Measurements from ENCODE around the gene AKT1S1. TPM values are rescaled to one million over a fixed set of nuclear protein-coding genes. Genes with fewer than 3 reads are reported as not detected.

AKT1S1 gene
- total RNA-seq, 2 experiments from 2014 or later, result 19.6 TPM

DNA sequence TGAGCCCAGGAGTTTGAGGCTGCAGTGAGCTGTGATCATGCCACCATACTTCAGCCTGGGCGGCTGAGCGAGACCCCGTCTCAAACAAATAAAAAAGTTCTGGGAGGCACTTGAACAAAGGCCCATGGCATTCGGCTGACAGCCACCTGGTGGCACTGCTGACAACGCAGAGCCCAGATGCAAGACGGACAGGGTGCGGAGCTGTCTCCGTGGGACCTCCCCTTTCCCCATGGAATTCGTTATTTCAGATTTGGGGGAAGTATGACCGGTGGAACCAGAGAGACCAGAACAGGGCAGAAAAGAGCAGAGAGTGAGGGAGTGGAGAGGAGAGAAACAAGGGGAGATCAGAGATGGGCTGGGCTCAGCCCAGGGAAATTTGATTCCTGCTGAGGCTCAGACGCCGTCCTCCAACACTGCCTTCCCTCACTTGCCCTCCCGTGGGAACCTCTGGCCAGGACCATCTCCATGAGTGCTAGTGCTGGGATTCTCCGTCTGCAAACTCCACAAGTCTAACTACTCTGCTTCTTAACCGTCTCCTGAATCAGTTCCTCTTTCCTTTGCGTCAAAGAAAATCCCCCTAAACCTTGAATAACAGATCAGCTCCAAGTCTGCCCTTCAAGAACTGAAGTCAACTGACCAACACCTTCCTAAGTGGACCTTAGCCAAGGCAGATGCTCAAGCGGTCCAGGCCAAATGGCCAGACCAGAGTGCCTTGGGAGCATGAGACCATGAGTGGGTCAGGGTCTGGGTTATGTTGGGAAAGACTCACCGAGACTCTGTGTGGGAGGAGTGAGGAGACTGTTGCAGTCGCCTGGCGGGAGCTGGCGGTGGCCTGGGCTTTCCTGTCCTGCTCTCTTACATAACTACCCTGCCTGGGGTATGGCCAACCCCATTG is 39.9 kb upstream of the AKT1S1 start:
- POLR2A ChIA-PET, result interaction anchor here (0.6 kb wide), 1 partner anchor 75 kb away, joined by 3 read pairs; no protein-coding TSS in a partner anchor
- no peaks in the 10 kb centered on the region for H3K9me3 Mint-ChIP-seq
- H3K4me3 Mint-ChIP-seq, result no peak overlapping the region
- intact Hi-C loops (cut with micrococcal nuclease), result no loop called here
- CTCF ChIA-PET, result interaction anchor here (0.6 to 1.0 kb wide), 3 partner anchors 21 to 1740 kb away, joined by 3 read pairs; partner anchors contain the start of gene ZNF473
- peaks cover 70% of the 10 kb centered on the region for H3K4me1 Mint-ChIP-seq (ENCODE audit: low read depth)
- peaks cover 70% of the 10 kb centered on the region for H3K36me3 Mint-ChIP-seq
- H3K27me3 Mint-ChIP-seq, result no peaks in the 10 kb centered on the region
- H3K27ac Mint-ChIP-seq, result peak overlapping the region; percentile 51
- no peak for DNase-seq

- no peak for DNase-seq
- Mint-ChIP-seq H3K4me1 (ENCODE audit: low read depth) (peaks cover 67% of the 10 kb centered on the region), H3K27ac (peak overlapping the region; percentile 49), H3K4me3 (no peak overlapping the region), H3K27me3 (no peaks in the 10 kb centered on the region), H3K9me3 (no peaks in the 10 kb centered on the region), H3K36me3 (peaks cover 66% of the 10 kb centered on the region)
- ChIA-PET CTCF (interaction anchor here (1.2 kb wide), 1 partner anchor 32 kb away, joined by 3 read pairs; no protein-coding TSS in a partner anchor), POLR2A (interaction anchor here (0.6 to 0.7 kb wide), 2 partner anchors 26 to 87 kb away, joined by 3 read pairs; no protein-coding TSS in a partner anchor)
- intact Hi-C loops (cut with micrococcal nuclease), result no loop called here
Measured at GRCh38 chr19:49915271-49915670, 38.1 kb upstream of the AKT1S1 start.

DNA sequence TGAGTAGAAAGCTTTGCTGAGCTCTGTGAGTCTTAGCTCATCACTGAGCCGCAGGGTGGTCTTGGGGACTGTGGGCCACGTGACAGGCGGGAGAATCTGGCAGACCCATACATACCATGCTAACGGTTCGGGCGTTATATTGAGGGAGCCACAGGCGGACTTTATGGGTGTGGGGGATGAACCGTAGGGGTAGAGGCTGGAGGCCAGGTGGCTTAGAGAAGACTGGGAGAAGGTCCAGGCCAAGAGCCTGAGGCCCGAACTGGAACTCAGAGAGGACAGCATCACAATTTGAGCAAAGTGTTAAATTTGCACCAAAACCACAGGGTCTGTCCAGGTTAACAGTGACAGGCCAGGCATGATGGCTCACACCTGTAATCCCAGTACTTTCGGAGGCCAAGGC is 36.6 kb upstream of the AKT1S1 start:
- DNase-seq, result no peak
- no peaks in the 10 kb centered on the region for H3K27me3 Mint-ChIP-seq
- peaks cover 74% of the 10 kb centered on the region for H3K36me3 Mint-ChIP-seq
- ChIA-PET CTCF (interaction anchor here (3.7 kb wide), 1 partner anchor 23 kb away, joined by 11 read pairs; no protein-coding TSS in a partner anchor), POLR2A (interaction anchor here (3.5 kb wide), 1 partner anchor 15 kb away, joined by 32 read pairs; the partner anchor contains the start of genes ATF5 and NUP62)
- H3K4me3 Mint-ChIP-seq, result no peak overlapping the region
- H3K9me3 Mint-ChIP-seq, result no peaks in the 10 kb centered on the region
- peaks cover 71% of the 10 kb centered on the region for H3K4me1 Mint-ChIP-seq (ENCODE audit: low read depth)
- intact Hi-C loops (cut with micrococcal nuclease), result no loop called here
- H3K27ac Mint-ChIP-seq, result peak overlapping the region; percentile 97

DNA sequence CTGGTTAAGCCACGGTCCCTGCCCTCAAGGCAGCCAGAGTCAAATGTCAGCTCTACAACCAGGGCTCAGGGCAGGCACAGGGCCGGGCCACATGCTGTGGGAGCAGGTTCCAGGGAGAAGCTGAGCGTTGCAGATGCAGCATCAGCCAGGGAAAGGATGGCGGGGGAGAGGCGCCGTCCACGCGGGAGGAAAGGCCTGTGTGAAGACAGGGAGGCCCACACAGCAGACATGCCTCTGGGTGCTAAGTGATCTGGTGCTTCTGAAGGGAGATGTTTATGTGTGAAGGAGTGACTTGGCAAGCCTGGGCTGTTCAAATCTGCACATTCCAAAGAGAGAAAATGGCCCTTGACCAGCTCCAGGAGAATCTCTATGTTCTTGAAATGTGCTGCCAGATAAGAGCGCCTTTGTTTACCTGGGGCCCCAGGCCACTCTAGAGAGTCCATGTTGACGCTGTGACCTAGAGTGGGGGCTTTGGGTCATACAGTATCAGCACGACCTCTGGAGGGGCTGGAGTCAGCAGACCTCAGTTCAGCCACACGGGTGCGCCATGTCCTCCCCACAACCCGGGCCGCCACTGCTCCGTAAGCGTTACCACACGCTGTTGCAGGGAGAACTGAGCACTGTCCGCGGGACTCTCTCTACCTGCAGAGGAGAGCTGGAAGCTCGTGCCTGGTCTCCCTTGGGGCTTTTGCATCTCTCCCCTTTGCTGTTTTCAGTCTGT is 36.0 kb upstream of the AKT1S1 start:
- Mint-ChIP-seq H3K27me3 (no peaks in the 10 kb centered on the region), H3K36me3 (peaks cover 75% of the 10 kb centered on the region), H3K27ac (peak overlapping the region; percentile 97), H3K4me1 (ENCODE audit: low read depth) (peaks cover 74% of the 10 kb centered on the region), H3K9me3 (no peaks in the 10 kb centered on the region), H3K4me3 (peak overlapping the region; percentile 2)
- intact Hi-C loops (cut with micrococcal nuclease), result no loop called here
- ChIA-PET POLR2A (interaction anchor here (3.5 to 3.6 kb wide), 2 partner anchors 16 to 18 kb away, joined by 32 to 77 read pairs; partner anchors contain the start of genes ATF5, IL4I1 and NUP62), CTCF (interaction anchor here (2.0 to 3.7 kb wide), 2 partner anchors 16 to 23 kb away, joined by 11 to 14 read pairs; no protein-coding TSS in a partner anchor)
- DNase-seq, result peak; percentile 14

- Mint-ChIP-seq H3K9me3 (no peaks in the 10 kb centered on the region), H3K36me3 (peaks cover 77% of the 10 kb centered on the region), H3K27ac (peak overlapping the region; percentile 97), H3K27me3 (no peaks in the 10 kb centered on the region), H3K4me3 (peak overlapping the region; percentile 51), H3K4me1 (ENCODE audit: low read depth) (peaks cover 78% of the 10 kb centered on the region)
- intact Hi-C loops (cut with micrococcal nuclease), result loop anchor here (1.0 to 2.0 kb wide), 2 partner anchors 14 to 17 kb away; partner anchors contain the start of genes ATF5 and NUP62
- ChIA-PET POLR2A (interaction anchor here (0.9 to 3.6 kb wide), 8 partner anchors 10 to 42 kb away, joined by 3 to 77 read pairs (median 6); partner anchors contain the start of genes AKT1S1, ATF5, IL4I1 and NUP62), CTCF (interaction anchor here (0.5 to 3.7 kb wide), 7 partner anchors 14 to 26 kb away, joined by 3 to 15 read pairs (median 7); partner anchors contain the start of genes ATF5 and NUP62)
- DNase-seq, result peak; percentile 72
Measured at GRCh38 chr19:49911381-49912145, 34.4 kb upstream of the AKT1S1 start.

DNA sequence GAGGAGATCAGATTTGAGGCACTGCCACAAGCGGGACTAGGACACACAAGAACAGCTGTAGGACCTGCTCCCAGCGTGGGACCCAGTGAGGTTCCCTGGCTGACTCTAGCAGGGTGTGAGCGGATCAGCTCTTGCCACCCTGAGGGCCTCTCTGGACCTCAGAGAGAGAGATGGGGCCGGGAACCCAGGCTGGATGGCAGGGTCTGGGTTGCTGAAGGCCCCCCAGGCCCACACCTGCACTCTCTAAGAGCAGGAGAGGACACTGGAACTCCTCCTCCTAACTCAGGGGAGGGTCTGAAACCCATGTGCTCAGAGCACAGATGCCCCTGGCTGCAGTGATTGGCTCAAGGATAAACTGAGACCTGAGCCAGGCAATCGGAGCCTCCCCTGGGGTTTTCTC is 33.0 kb upstream of the AKT1S1 start:
- Mint-ChIP-seq H3K9me3 (no peaks in the 10 kb centered on the region), H3K4me3 (no peak overlapping the region), H3K27ac (peak overlapping the region; percentile 97), H3K36me3 (peaks cover 78% of the 10 kb centered on the region), H3K4me1 (ENCODE audit: low read depth) (peaks cover 81% of the 10 kb centered on the region), H3K27me3 (no peaks in the 10 kb centered on the region)
- intact Hi-C loops (cut with micrococcal nuclease), result loop anchor here (2.0 kb wide), 1 partner anchor 19 kb away; the partner anchor contains the start of genes ATF5 and NUP62
- POLR2A ChIA-PET, result interaction anchor here (0.6 to 3.6 kb wide), 2 partner anchors 15 to 799 kb away, joined by 3 to 77 read pairs; partner anchors contain the start of gene IL4I1
- DNase-seq, result no peak
- CTCF ChIA-PET, result interaction anchor here (0.7 to 3.7 kb wide), 2 partner anchors 20 to 28 kb away, joined by 3 to 11 read pairs; no protein-coding TSS in a partner anchor

DNA sequence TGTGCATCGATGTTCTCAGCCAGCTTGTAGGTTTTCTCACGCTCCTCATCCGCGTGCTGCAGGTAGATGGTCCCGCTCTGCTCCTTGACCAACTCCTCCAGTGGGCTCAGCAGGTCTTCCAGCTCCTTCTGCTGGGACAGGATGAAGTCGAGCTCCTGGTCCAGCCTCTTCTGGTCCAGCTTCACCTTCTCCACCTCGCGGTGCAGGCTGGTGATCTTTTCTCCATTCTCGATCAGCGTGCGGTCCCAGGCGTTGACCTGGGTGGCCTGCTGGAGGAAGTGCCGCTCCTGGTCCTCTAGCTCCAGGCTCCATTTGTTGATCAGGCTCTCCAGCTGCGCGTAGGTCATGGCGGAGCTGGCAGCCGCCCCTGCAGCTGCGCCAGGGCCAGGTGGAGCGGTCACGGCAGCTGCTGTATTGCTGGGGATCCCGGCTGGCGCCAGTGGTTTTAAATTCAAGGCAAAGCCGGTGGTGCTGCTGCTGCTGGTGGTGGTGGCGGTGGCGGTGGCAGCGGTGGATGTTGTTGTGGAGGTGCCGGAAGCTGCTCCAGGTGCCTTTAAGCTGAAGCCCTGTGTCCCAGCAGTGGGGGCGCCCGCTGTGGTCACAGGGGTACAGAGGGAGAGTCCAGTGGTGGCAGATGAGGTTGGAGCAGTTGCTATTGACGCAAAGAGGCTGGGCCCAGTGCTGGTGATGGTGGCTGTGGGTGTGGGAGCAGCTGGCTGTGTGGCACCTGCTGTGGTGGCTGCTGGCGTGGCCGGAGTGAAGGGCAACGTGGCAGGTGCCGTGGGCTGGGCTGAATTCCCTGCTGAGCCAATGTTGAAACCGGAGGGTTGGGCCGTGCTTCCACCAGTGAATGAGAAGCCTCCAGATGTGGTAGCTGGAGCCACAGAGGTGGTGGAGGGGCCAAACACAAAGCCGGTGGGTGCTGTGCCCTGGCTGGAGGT is 31.6 kb upstream of the AKT1S1 start:
- DNase-seq, result no peak
- H3K27me3 Mint-ChIP-seq, result no peaks in the 10 kb centered on the region
- no peak overlapping the region for H3K4me3 Mint-ChIP-seq
- POLR2A ChIA-PET, result interaction anchor here (1.0 to 1.9 kb wide), 3 partner anchors 11 to 19 kb away, joined by 4 to 7 read pairs (median 5); no protein-coding TSS in a partner anchor
- intact Hi-C loops (cut with micrococcal nuclease), result no loop called here
- H3K9me3 Mint-ChIP-seq, result no peaks in the 10 kb centered on the region
- H3K36me3 Mint-ChIP-seq, result peaks cover 66% of the 10 kb centered on the region
- H3K27ac Mint-ChIP-seq, result peak overlapping the region; percentile 72
- H3K4me1 Mint-ChIP-seq (ENCODE audit: low read depth), result peaks cover 78% of the 10 kb centered on the region
- CTCF ChIA-PET, result interaction anchor here (0.6 kb wide), 1 partner anchor 62 kb away, joined by 3 read pairs; no protein-coding TSS in a partner anchor

DNA sequence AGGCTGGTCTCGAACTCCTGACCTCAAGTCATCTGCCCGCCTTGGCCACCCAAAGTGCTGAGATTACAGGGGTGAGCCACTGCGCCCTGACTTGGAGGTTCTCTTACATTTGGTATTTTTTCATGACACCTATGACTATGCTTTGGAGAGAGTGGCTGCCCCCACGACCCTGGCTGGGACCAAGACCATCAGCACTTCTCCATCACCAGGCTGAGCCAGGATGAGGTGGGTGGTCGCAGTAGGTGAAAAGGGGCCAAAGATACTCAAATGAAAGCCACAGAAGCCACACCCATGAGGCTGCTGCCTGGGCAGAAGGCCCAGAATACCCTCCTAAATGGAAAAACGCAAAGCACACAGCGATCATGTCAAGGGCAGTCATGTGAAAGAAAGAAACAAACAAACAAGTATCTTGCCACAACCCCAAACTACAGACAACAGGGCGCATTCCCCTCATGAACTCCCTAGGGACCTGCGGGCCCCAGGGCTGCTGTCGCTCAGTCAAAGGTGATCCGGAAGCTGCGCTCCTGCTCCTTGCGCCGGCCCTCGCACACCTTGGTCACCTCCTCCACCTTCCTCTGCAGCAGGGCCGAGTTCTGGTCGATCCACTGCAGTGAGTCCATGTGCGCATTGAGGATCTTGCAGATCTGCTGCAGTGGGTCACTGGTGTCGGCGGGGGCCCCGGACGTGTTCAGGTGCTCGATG is 30.7 kb upstream of the AKT1S1 start:
- DNase-seq, result peak; percentile 22
- H3K36me3 Mint-ChIP-seq, result peaks cover 58% of the 10 kb centered on the region
- H3K4me1 Mint-ChIP-seq (ENCODE audit: low read depth), result peaks cover 76% of the 10 kb centered on the region
- ChIA-PET POLR2A (interaction anchor here (1.5 to 1.9 kb wide), 3 partner anchors 10 to 20 kb away, joined by 4 to 7 read pairs (median 5); no protein-coding TSS in a partner anchor), CTCF (interaction anchor here (0.6 kb wide), 1 partner anchor 61 kb away, joined by 3 read pairs; no protein-coding TSS in a partner anchor)
- no peak overlapping the region for H3K4me3 Mint-ChIP-seq
- H3K27ac Mint-ChIP-seq, result peak overlapping the region; percentile 72
- H3K9me3 Mint-ChIP-seq, result no peaks in the 10 kb centered on the region
- H3K27me3 Mint-ChIP-seq, result no peaks in the 10 kb centered on the region
- intact Hi-C loops (cut with micrococcal nuclease), result no loop called here

DNA sequence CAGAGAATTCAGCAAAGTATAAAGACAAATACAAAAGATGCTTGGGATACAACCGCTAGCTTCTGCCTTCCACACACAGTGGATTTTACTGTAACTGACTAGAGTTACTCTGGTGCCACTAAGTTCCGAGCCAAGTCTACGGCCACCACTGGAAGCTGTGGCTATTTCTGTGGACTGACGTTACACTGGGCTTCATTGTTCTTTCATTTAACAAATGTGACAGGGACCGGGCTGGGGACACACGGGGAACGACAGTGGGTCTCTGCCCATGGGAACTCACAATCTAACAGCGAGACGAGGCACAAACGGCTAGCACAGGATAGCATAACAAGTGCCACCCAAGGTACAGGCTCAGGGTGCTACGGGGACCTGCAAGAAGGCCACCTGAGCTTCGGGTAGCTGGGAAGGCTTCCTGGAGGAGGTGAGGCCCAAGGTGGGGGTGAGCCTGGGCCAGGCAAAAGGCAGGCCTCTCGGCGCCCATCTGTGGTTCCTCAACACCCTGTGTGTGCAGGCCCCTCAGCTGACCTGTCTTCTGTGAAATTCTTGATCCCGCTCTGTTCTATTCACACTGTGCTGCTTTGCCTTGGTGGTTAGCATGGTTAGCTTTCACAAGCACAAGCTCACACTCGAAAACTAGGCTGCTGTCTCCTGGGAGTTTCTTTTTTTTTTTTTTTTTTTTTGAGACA is 29.9 kb upstream of the AKT1S1 start:
- Mint-ChIP-seq H3K27me3 (no peaks in the 10 kb centered on the region), H3K36me3 (peaks cover 52% of the 10 kb centered on the region), H3K4me1 (ENCODE audit: low read depth) (peaks cover 69% of the 10 kb centered on the region), H3K27ac (peak overlapping the region; percentile 72), H3K9me3 (no peaks in the 10 kb centered on the region), H3K4me3 (no peak overlapping the region)
- ChIA-PET POLR2A (interaction anchor here (0.8 to 1.9 kb wide), 3 partner anchors 9 to 21 kb away, joined by 3 to 5 read pairs (median 4); no protein-coding TSS in a partner anchor), CTCF (no interaction called here)
- DNase-seq, result no peak
- intact Hi-C loops (cut with micrococcal nuclease), result no loop called here

Measured in activated CD4-positive, alpha-beta memory T cell treated with anti-CD3 and anti-CD28 coated beads for 36 hours (primary cell).